ENCODE data around the gene ZW10.
"Not testable (repeated sequence)": the region's sequence is repeated elsewhere in the genome, so short reads cannot be mapped to it uniquely, and the experiment has no call there.

Gene ZW10

DNA sequence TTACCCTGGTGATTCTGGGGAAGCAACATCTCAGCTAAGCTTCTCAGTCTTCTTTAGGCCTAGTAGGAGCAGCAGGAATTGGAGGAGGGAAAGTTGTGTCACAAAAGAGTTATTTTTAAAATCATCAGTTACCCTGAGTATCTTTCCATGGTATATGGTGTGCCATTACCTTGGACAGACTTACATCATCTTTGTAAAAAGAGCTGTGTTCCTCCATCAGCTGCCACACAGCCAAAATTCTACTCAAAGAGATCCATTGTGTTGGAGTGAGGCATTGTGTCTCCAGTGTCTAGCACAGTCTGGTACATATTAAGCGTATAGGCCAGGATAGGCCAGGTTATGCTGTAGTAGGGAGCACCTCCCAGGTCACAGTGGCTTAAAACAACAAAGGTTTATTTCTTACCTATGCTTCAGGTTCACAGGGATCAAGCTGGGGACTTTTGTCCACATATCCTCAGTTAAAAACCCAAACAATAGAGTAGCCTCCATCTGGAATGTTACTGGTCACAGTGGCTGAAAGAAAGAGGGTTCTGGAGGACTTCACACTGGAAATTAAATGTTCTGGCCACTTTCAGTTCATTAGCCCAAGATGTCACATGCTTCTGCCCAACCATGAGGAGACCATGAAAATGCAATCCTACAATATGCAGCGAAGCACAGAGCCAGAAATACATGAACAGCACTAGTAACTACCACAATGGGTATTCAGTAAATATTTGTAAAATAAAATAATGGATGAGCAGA lies 57.4 kb downstream of the ZW10 start:
- Histone ChIP-seq H3K27ac (ENCODE audit: low read depth, low read length) (no peak overlapping the region), H3K36me3 (ENCODE audit: control insufficient read depth, insufficient read depth, low read length) (peaks cover 2% of the 10 kb centered on the region), H3K4me1 (ENCODE audit: control insufficient read depth, insufficient read depth, low read length) (no peaks in the 10 kb centered on the region), H3K27me3 (ENCODE audit: control insufficient read depth, insufficient read depth, low read length) (no peaks in the 10 kb centered on the region), H3K4me3 (ENCODE audit: low read length) (no peak overlapping the region), H3K9ac (ENCODE audit: low read length) (no peak overlapping the region)

DNA sequence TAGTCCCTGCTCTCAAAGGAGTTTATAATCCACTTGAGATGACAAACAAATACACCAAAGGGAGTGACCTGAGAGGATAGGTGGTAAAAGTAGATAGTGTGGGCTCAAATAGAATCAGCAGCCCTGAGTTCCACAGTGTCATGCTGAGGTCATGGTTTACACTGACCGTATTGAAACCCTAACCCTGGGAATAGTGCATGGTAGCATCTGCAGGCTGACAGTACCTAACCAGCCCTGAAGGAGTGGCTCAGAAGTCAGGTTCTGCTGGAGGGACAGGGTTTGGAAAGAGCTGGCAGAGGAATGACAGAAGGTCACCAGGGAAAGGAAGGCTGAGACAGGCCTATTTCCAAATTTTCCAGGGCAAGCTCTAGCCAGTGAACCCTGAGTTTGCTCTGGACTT lies 58.2 kb downstream of the ZW10 start:
- no peak overlapping the region for H3K27ac ChIP-seq (ENCODE audit: low read depth, low read length)
- H3K27me3 ChIP-seq (ENCODE audit: control insufficient read depth, insufficient read depth, low read length): no peaks in the 10 kb centered on the region
- H3K9ac ChIP-seq (ENCODE audit: low read length): no peak overlapping the region
- H3K4me1 ChIP-seq (ENCODE audit: control insufficient read depth, insufficient read depth, low read length): no peaks in the 10 kb centered on the region
- H3K4me3 ChIP-seq (ENCODE audit: low read length): no peak overlapping the region
- peaks cover 2% of the 10 kb centered on the region for H3K36me3 ChIP-seq (ENCODE audit: control insufficient read depth, insufficient read depth, low read length)

GRCh38 chr11:113710989-113711388 lies 62.5 kb downstream of the ZW10 start:
- H3K27me3 ChIP-seq (ENCODE audit: control insufficient read depth, insufficient read depth, low read length): no peaks in the 10 kb centered on the region
- no peak overlapping the region for H3K9ac ChIP-seq (ENCODE audit: low read length)
- peaks cover under 1% of the 10 kb centered on the region for H3K36me3 ChIP-seq (ENCODE audit: control insufficient read depth, insufficient read depth, low read length)
- H3K4me1 ChIP-seq (ENCODE audit: control insufficient read depth, insufficient read depth, low read length): no peaks in the 10 kb centered on the region
- H3K27ac ChIP-seq (ENCODE audit: low read depth, low read length): no peak overlapping the region
- no peak overlapping the region for H3K4me3 ChIP-seq (ENCODE audit: low read length)

DNA sequence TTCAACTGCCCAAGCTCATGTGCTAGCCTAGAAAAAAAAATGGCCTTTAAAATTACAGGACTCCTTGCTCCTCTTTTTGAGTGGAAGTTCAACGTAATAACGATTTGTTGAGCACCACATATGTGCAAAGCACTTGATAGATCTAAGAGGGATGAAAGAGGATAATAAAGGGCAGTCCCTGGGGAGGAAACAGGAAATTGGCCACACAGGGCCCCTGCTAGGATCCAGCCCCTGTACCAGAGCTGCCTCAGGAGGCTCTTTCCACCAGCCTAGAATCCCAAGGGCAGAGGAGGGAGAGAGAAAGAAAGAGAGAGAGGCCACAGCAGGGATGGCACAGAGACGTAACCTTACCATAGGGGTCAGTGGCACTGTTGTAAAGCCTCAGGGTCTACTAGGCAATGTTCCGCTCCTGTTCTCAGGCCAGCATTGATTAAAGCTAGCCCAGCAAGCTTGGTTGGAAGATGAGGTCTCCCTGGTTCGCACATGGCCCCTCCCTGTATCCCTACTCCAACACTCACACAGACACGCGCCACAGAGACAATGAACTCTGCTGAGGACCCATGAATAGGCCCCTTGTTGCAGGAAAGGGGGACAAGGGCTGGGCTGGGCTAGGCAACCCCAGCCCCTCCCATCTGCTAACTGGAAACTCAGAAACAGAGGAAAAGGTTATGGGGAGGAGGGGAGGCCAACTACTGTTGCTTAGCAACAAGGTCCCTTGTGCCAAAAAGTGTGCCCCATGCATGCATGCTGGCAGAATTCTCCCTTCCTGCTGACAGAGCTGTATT lies 67.4 kb downstream of the ZW10 start, which contains the start of gene TMPRSS5:
TSS of gene TMPRSS5 (minus strand) at position 438 of the 785 bp plus-strand sequence. CDS start at position 354, 84 bp downstream.
- no peak within 1 kb of the TSS for H3K4me3 ChIP-seq (ENCODE audit: low read length)
- no peaks in the 10 kb centered on the region for H3K27me3 ChIP-seq (ENCODE audit: control insufficient read depth, insufficient read depth, low read length)
- H3K4me1 ChIP-seq (ENCODE audit: control insufficient read depth, insufficient read depth, low read length): no peaks in the 10 kb centered on the region
- no peak within 1 kb of the TSS for H3K27ac ChIP-seq (ENCODE audit: low read depth, low read length)
- no peaks in the 10 kb centered on the region for H3K36me3 ChIP-seq (ENCODE audit: control insufficient read depth, insufficient read depth, low read length)
- H3K9ac ChIP-seq (ENCODE audit: low read length): no peak within 1 kb of the TSS

GRCh38 chr11:113703551-113703950 lies 69.9 kb downstream of the ZW10 start:
- not testable (repeated sequence) for H3K27ac ChIP-seq (ENCODE audit: low read depth, low read length)

DNA sequence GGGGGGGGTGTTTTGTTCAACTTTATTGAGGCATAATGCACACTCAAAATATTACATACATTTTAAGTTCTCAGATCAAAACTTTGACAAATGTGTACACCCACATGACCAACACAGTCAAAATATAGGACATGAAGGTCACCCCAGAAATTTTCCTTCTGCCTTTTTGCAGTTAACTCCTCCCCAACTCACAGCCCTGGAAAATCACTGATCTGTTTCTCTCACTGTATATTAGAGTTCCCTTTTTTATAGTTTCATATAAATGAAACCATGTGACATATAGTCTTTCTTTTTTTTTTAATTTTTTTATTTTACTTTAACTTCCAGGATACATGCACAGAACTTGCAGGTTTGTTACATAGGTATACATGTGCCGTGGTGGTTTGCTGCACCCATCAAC lies 72.0 kb downstream of the ZW10 start:
- Histone ChIP-seq H3K9ac (ENCODE audit: low read length) (no peak overlapping the region), H3K4me1 (ENCODE audit: control insufficient read depth, insufficient read depth, low read length) (no peaks in the 10 kb centered on the region), H3K36me3 (ENCODE audit: control insufficient read depth, insufficient read depth, low read length) (no peaks in the 10 kb centered on the region), H3K4me3 (ENCODE audit: low read length) (no peak overlapping the region), H3K27me3 (ENCODE audit: control insufficient read depth, insufficient read depth, low read length) (no peaks in the 10 kb centered on the region), H3K27ac (ENCODE audit: low read depth, low read length) (no peak overlapping the region)

More at GRCh38 chr11:113703551-113703950, 69.9 kb downstream of the ZW10 start:
- not testable (repeated sequence) for H3K4me1 ChIP-seq (ENCODE audit: control insufficient read depth, insufficient read depth, low read length); H3K36me3 ChIP-seq (ENCODE audit: control insufficient read depth, insufficient read depth, low read length); H3K9ac ChIP-seq (ENCODE audit: low read length); H3K4me3 ChIP-seq (ENCODE audit: low read length); H3K27me3 ChIP-seq (ENCODE audit: control insufficient read depth, insufficient read depth, low read length)

DNA sequence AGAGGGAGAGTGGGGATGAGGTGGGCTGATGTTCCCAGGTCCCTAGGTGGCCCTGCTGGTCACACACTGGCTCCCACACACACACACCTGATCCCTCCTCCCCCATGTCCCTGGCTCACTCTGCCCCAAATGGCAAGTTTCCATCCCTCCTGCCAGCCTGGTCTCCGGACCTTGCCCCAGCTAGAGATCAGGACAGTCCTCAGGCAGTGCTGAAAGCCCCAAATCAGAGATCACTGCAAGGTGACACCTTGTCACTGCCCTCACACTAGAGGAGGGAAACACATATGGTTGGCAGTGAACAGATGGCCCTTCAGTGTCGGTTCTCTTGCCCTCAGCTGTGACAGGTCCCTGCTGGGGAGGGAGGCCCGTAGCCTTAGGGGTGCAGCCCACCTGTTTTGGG lies 75.0 kb downstream of the ZW10 start:
- Histone ChIP-seq H3K36me3 (ENCODE audit: control insufficient read depth, insufficient read depth, low read length) (no peaks in the 10 kb centered on the region), H3K27me3 (ENCODE audit: control insufficient read depth, insufficient read depth, low read length) (no peaks in the 10 kb centered on the region), H3K9ac (ENCODE audit: low read length) (no peak overlapping the region), H3K4me3 (ENCODE audit: low read length) (no peak overlapping the region), H3K4me1 (ENCODE audit: control insufficient read depth, insufficient read depth, low read length) (no peaks in the 10 kb centered on the region), H3K27ac (ENCODE audit: low read depth, low read length) (no peak overlapping the region)

DNA sequence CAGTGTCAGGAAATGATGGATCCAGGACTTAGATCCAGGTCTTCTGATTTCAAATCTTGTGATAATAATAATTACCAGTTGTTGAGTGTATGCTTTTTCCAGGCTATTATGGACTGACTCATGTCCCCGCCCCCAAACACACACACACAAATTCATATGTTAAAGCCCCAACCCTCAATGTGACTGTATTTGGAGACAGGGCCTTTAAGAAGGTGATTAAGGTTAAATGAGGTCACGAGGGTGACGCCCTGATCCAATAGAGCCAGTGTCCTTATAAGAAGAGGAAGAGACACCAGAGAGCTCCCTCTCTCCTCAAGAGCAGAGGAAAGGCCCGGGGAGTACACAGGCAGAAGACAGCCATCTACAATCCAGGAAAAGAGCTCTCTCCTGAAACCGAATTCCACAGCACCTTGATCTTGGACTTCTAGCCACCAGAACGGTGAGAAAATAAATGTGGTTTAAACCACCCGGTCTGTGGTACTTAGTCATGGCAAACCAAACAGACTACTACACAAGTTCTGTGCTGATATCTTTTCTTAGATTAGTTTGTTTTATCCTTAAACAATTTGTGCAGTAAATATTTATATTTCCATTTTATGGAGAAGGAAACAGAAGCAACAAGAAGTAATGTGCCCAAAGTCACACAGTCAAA lies 75.6 kb downstream of the ZW10 start:
- no peaks in the 10 kb centered on the region for H3K4me1 ChIP-seq (ENCODE audit: control insufficient read depth, insufficient read depth, low read length)
- no peaks in the 10 kb centered on the region for H3K36me3 ChIP-seq (ENCODE audit: control insufficient read depth, insufficient read depth, low read length)
- H3K9ac ChIP-seq (ENCODE audit: low read length): no peak overlapping the region
- no peak overlapping the region for H3K4me3 ChIP-seq (ENCODE audit: low read length)
- no peak overlapping the region for H3K27ac ChIP-seq (ENCODE audit: low read depth, low read length)
- no peaks in the 10 kb centered on the region for H3K27me3 ChIP-seq (ENCODE audit: control insufficient read depth, insufficient read depth, low read length)

GRCh38 chr11:113697111-113697510 lies 76.4 kb downstream of the ZW10 start:
- Histone ChIP-seq H3K27ac (ENCODE audit: low read depth, low read length) (no peak overlapping the region), H3K27me3 (ENCODE audit: control insufficient read depth, insufficient read depth, low read length) (no peaks in the 10 kb centered on the region), H3K9ac (ENCODE audit: low read length) (no peak overlapping the region), H3K36me3 (ENCODE audit: control insufficient read depth, insufficient read depth, low read length) (no peaks in the 10 kb centered on the region), H3K4me1 (ENCODE audit: control insufficient read depth, insufficient read depth, low read length) (no peaks in the 10 kb centered on the region), H3K4me3 (ENCODE audit: low read length) (no peak overlapping the region)

DNA sequence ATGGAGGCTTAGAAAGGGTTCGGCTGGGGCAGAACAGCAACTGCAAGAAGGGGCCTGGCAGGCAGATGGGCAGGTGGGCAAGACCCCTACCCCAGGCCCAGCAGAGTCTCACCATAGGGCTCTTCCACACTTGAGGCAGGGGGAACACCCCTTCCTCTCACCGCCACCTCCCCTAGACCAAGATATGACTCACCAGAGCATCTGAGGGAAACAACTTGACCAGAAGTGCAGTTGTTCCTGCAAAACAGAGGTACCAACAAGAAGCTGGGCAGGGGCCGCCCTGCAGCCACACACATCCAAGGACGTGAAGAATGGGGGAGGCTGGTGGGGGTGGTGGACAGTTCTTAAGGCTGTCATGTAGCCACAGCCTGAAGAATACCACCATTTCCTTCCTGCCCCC lies 78.3 kb downstream of the ZW10 start:
- Histone ChIP-seq H3K4me3 (ENCODE audit: low read length) (no peak overlapping the region), H3K27me3 (ENCODE audit: control insufficient read depth, insufficient read depth, low read length) (no peaks in the 10 kb centered on the region), H3K4me1 (ENCODE audit: control insufficient read depth, insufficient read depth, low read length) (no peaks in the 10 kb centered on the region), H3K36me3 (ENCODE audit: control insufficient read depth, insufficient read depth, low read length) (no peaks in the 10 kb centered on the region), H3K9ac (ENCODE audit: low read length) (no peak overlapping the region), H3K27ac (ENCODE audit: low read depth, low read length) (no peak overlapping the region)

GRCh38 chr11:113694390-113694789 lies 79.1 kb downstream of the ZW10 start:
- no peak overlapping the region for H3K27ac ChIP-seq (ENCODE audit: low read depth, low read length)
- no peak overlapping the region for H3K4me3 ChIP-seq (ENCODE audit: low read length)
- no peaks in the 10 kb centered on the region for H3K36me3 ChIP-seq (ENCODE audit: control insufficient read depth, insufficient read depth, low read length)
- H3K27me3 ChIP-seq (ENCODE audit: control insufficient read depth, insufficient read depth, low read length): no peaks in the 10 kb centered on the region
- no peaks in the 10 kb centered on the region for H3K4me1 ChIP-seq (ENCODE audit: control insufficient read depth, insufficient read depth, low read length)
- no peak overlapping the region for H3K9ac ChIP-seq (ENCODE audit: low read length)

DNA sequence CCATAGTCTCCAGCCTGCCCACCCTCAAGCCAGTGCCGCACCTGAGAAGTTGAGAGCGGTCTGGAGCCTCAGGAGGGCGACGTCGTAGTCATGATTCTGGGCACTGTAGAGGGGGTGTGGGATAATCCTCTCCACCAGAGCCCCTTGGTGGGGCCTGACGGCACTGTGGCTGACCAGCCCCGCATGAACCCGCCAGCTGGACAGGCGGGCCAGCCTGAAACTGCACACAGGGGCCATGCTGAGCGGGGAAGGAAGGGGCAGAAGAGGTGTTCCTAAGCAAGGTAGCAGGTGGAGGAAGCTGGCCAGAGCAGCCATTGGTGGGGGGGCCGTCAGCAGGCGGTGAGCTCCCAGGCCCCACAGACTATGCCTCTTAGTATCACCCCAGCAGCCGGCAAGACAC lies 80.5 kb downstream of the ZW10 start:
- H3K27me3 ChIP-seq (ENCODE audit: control insufficient read depth, insufficient read depth, low read length): no peaks in the 10 kb centered on the region
- no peaks in the 10 kb centered on the region for H3K4me1 ChIP-seq (ENCODE audit: control insufficient read depth, insufficient read depth, low read length)
- no peak overlapping the region for H3K9ac ChIP-seq (ENCODE audit: low read length)
- no peaks in the 10 kb centered on the region for H3K36me3 ChIP-seq (ENCODE audit: control insufficient read depth, insufficient read depth, low read length)
- no peak overlapping the region for H3K27ac ChIP-seq (ENCODE audit: low read depth, low read length)
- no peak overlapping the region for H3K4me3 ChIP-seq (ENCODE audit: low read length)

Data from rectal smooth muscle tissue (tissue), 1 donor.